K562 (cell line): ENCODE data around the gene SLC43A2. TPM values are rescaled to one million over a fixed set of nuclear protein-coding genes. Genes with fewer than 3 reads are reported as not detected.

Source experiments
- ATAC-seq: fragments of 200-7000 bp; cut with Tn5 transposase; 3 replicates; pipeline ENCODE4 v1.9.1; 2020; ENCODE audit warnings: moderate library complexity
- BruUV-seq: library from RNA; stranded (reverse); fragments of 400-500 nt; replicated peaks from 2 replicates; lab custom pipeline; 2021; lab: Mats Ljungman, UMichigan
- CTCF ChIA-PET: fragments of 300-600 bp; formaldehyde crosslinking; extraction: SDS; loops from one replicate; lab custom pipeline; 2021; ENCODE audit warnings: low intra/inter-chr PET ratio; lab: Yijun Ruan, JAX
- POLR2A ChIA-PET: fragments of 300-600, 350-650 bp; sonication (Branson Sonifier 250); formaldehyde crosslinking; extraction: SDS; loops from one replicate; lab custom pipeline; 2021; ENCODE audit warnings: antibody characterized with exemption, inconsistent platforms; lab: Yijun Ruan, JAX
- DNase-seq, 4 experiments: peaks; one replicate each; pipeline versions ENCODE4 v3.0.0 to v3.0.0-alpha.2; 2011 to 2018; ENCODE audit warnings: low spot score in 3 of 4, mixed read lengths in 3 of 4; ENCODE audit errors: extremely low read depth in 1 of 4
- FAIRE-seq: peaks from 2 replicates; lab custom pipeline; 2011; peaks lifted over from hg19 to GRCh38; lab: Jason Lieb, UNC
- H2AFZ ChIP-seq: 2 replicates; pipeline ENCODE4 v1.6.0; 2011; ENCODE audit warnings: low read depth, low read length, control low read depth, inconsistent platforms
- H3K27ac ChIP-seq: fragments of 200-600 bp; 3 replicates; pipeline ENCODE4 v1.8.0; 2011; ENCODE audit warnings: low read depth, mild to moderate bottlenecking, control low read depth, inconsistent platforms, low read length, moderate library complexity, mixed read lengths; ENCODE audit errors: extremely low read depth
- H3K27me3 ChIP-seq, 2 experiments: fragments of 300-600 bp in 1 of 2; 2 replicates in 1 of 2; 3 replicates in 1 of 2; pipeline versions ENCODE4 v1.6.0 to v1.8.0; 2011; ENCODE audit warnings: inconsistent platforms in 2 of 2, low read length in 2 of 2, mild to moderate bottlenecking in 1 of 2, mixed read lengths in 1 of 2, moderate library complexity in 1 of 2; ENCODE audit not compliant: control insufficient read depth in 2 of 2, insufficient read depth in 2 of 2
- H3K36me3 ChIP-seq: fragments of 300-600 bp; 3 replicates; pipeline ENCODE4 v1.8.0; 2011; ENCODE audit warnings: mild to moderate bottlenecking, low read length, inconsistent platforms; ENCODE audit not compliant: control insufficient read depth, insufficient read depth
- H3K4me1 ChIP-seq, 2 experiments: fragments of 200-600 bp in 1 of 2; replicated peaks in 1 of 2; 2 replicates in 1 of 2; 3 replicates in 1 of 2; pipeline versions ENCODE4 v1.5.1 to v1.8.0; 2011; ENCODE audit warnings: inconsistent platforms in 2 of 2, low read length in 2 of 2, mild to moderate bottlenecking in 1 of 2, mixed read lengths in 1 of 2, moderate library complexity in 1 of 2; ENCODE audit not compliant: control insufficient read depth in 2 of 2, insufficient read depth in 2 of 2
- H3K4me2 ChIP-seq: 2 replicates; pipeline ENCODE4 v1.6.1; 2011; ENCODE audit warnings: low read length, control low read depth, inconsistent platforms, mixed read lengths; ENCODE audit not compliant: insufficient read depth
- H3K4me3 ChIP-seq: fragments of 200-600 bp; sonication (generic), shearing (Covaris generic); 2 replicates; pipeline ENCODE4 v1.5.1; 2016; ENCODE audit warnings: control low read depth, inconsistent platforms
- H3K79me2 ChIP-seq: fragments of 200-600 bp; 3 replicates; pipeline ENCODE4 v1.8.0; 2011; ENCODE audit warnings: low read length, inconsistent platforms; ENCODE audit not compliant: control insufficient read depth, insufficient read depth
- H3K9ac ChIP-seq, 2 experiments: 2 replicates each; pipeline versions ENCODE4 v1.6.0 to v1.6.1; 2011; ENCODE audit warnings: low read depth in 2 of 2, low read length in 2 of 2, control low read depth in 1 of 2, inconsistent platforms in 1 of 2, mild to moderate bottlenecking in 1 of 2, mixed read lengths in 1 of 2; ENCODE audit not compliant: insufficient read depth in 1 of 2
- H3K9me1 ChIP-seq: one replicate; pipeline ENCODE4 v1.6.0; 2011; ENCODE audit warnings: inconsistent platforms, mild to moderate bottlenecking, low read length, moderate library complexity; ENCODE audit not compliant: control insufficient read depth, insufficient read depth
- H3K9me3 ChIP-seq: replicated peaks from 2 replicates; pipeline ENCODE4 v1.5.1; 2011; ENCODE audit warnings: low read depth, low read length, inconsistent platforms; ENCODE audit not compliant: control insufficient read depth, insufficient read depth
- H4K20me1 ChIP-seq: replicated peaks from 2 replicates; pipeline ENCODE4 v1.6.1; 2011; ENCODE audit warnings: low read length, inconsistent platforms, mixed read lengths; ENCODE audit not compliant: control insufficient read depth, insufficient read depth
- BCOR ChIP-seq: fragments of 450-650 bp; IDR thresholded peaks from 2 replicates; pipeline ENCODE4 v1.6.1; 2016
- BRD4 ChIP-seq: fragments of 200-600 bp; sonication (generic); IDR thresholded peaks from 2 replicates; pipeline ENCODE4 v1.6.1; 2017; ENCODE audit warnings: inconsistent platforms
- DACH1 ChIP-seq: fragments of 450-650 bp; IDR thresholded peaks from 2 replicates; pipeline ENCODE4 v1.6.1; 2018; ENCODE audit not compliant: partially characterized antibody
- EZH2 ChIP-seq: IDR thresholded peaks from 2 replicates; pipeline ENCODE4 v1.6.1; 2012; ENCODE audit warnings: low read depth, mild to moderate bottlenecking, inconsistent platforms, low read length, borderline replicate concordance
- FOXA3 ChIP-seq, 2 experiments: fragments of 450-650 bp in 1 of 2; sonication (generic) in 1 of 2; formaldehyde crosslinking; IDR thresholded peaks in 1 of 2; conservative IDR thresholded peaks in 1 of 2; 2 replicates each; pipeline versions ENCODE4 v1.4.0 to v1.8.0; 2020 to 2022; ENCODE audit warnings: mild to moderate bottlenecking in 2 of 2, missing genetic modification reagents in 1 of 2
- GATAD2A ChIP-seq: fragments of 450-650 bp; IDR thresholded peaks from 2 replicates; pipeline ENCODE4 v1.6.1; 2017
- HNRNPUL1 ChIP-seq: fragments of 200-400 bp; formaldehyde crosslinking; IDR thresholded peaks from 2 replicates; pipeline ENCODE4 v1.6.1; 2017; ENCODE audit warnings: low read length
- MAFG ChIP-seq: fragments of 450-650 bp; conservative IDR thresholded peaks from 2 replicates; pipeline ENCODE4 v1.6.1; 2016; ENCODE audit warnings: missing genetic modification characterization, missing compliant biosample characterization
- POLR2B ChIP-seq: fragments of 450-650 bp; IDR thresholded peaks from 2 replicates; pipeline ENCODE4 v1.6.1; 2018; ENCODE audit warnings: low read depth; ENCODE audit not compliant: partially characterized antibody
- ZBTB5 ChIP-seq: fragments of 450-650 bp; IDR thresholded peaks from 2 replicates; pipeline ENCODE4 v1.6.1; 2017; ENCODE audit warnings: antibody characterized with exemption
- ZNF232 ChIP-seq: sonication (generic); formaldehyde crosslinking; IDR thresholded peaks from 2 replicates; pipeline ENCODE4 v1.8.0; 2022; ENCODE audit warnings: mild to moderate bottlenecking, missing genetic modification reagents
- ZNF644 ChIP-seq: fragments of 200-800 bp; sonication (Bioruptor generic); IDR thresholded peaks from 2 replicates; pipeline ENCODE4 v1.6.1; 2016; ENCODE audit warnings: low read depth, missing genetic modification characterization, missing compliant biosample characterization
- WGBS: fragments of 100-300 bp; shearing (Covaris generic); methylation state at CpG from one replicate; pipeline ENCODE4 v1.1.6; 2016; ENCODE audit warnings: low coverage, mixed read lengths; ENCODE audit not compliant: insufficient coverage; ENCODE audit errors: missing lambda C conversion rate; 5-methylcytosine and 5-hydroxymethylcytosine counted together
- in situ Hi-C: fragments of 300-500 bp; cut with MboI; formaldehyde crosslinking; loops from 4 replicates; pipeline ENCODE4 v1.15.0; 2018; ENCODE audit warnings: inconsistent platforms, mixed read lengths
- intact Hi-C: fragments of 100-400 bp; cut with micrococcal nuclease; formaldehyde crosslinking; loops from 2 replicates; pipeline ENCODE4 v1.14.2; 2022
- polyA plus RNA-seq, 8 experiments: library from polyadenylated mRNA; depleted of rRNA in 4 of 8; stranded (reverse) in 5 of 8; unstranded in 3 of 8; fragments of >200 nt; fragmentation: Nextera tagmentation in 2 of 8; fragmentation: Illumina TruSeq in 1 of 8; extraction: Ambion mirVana in 2 of 8; extraction: Trizol in 1 of 8; gene quantifications; 2 replicates each; pipeline versions ENCODE4 v1.2.1 to v1.2.3, GENCODE V29; 2011 to 2014; ENCODE audit warnings: inconsistent platforms in 1 of 8, missing spikeins in 1 of 8
- total RNA-seq, 7 experiments: library from RNA; depleted of rRNA in 6 of 7; stranded (reverse); fragments of >200 nt in 6 of 7; fragmentation: Illumina TruSeq in 2 of 7; extraction: Trizol in 2 of 7; gene quantifications; 2 replicates each; pipeline versions ENCODE4 v1.2.1 to v1.2.3, GENCODE V29; 2011 to 2021; ENCODE audit warnings: low replicate concordance in 1 of 7
- TF ChIP-seq, protein P1 (sequence below): fragments of 250-450 bp; sonication (Bioruptor Pico); IDR thresholded peaks from 2 replicates; pipeline ENCODE4 v1.5.0; 2021

Gene SLC43A2
- total and polyA plus RNA-seq, 9 of the 15 experiments (the other 6 are each of a cell fraction or from before 2014, with no cell fraction given) = 0.03 to 10.2 (median 3.6) TPM

GRCh38 chr17:1560858-1561355, 67.7 kb downstream of the SLC43A2 start:
- H3K27ac ChIP-seq = no peak overlapping the region
- H3K9me3 ChIP-seq = no peaks in the 10 kb centered on the region
- in situ Hi-C loops (no loop called here), intact Hi-C loops (no loop called here)
- no peak for ATAC-seq
- TF ChIP-seq POLR2B (no peak), EZH2 (no peak), GATAD2A (no peak), ZNF644 (no peak), MAFG (no peak), FOXA3 (CRISPR knock-in tag; conservative IDR thresholded peaks at IDR 0.05 in 1 of 2, IDR thresholded peaks at IDR 0.05 in 1 of 2) (no peak), DACH1 (no peak), HNRNPUL1 (no peak), ZNF232 (no peak), BCOR (no peak), ZBTB5 (no peak), BRD4 (no peak)
- TF ChIP-seq, protein P1, sequence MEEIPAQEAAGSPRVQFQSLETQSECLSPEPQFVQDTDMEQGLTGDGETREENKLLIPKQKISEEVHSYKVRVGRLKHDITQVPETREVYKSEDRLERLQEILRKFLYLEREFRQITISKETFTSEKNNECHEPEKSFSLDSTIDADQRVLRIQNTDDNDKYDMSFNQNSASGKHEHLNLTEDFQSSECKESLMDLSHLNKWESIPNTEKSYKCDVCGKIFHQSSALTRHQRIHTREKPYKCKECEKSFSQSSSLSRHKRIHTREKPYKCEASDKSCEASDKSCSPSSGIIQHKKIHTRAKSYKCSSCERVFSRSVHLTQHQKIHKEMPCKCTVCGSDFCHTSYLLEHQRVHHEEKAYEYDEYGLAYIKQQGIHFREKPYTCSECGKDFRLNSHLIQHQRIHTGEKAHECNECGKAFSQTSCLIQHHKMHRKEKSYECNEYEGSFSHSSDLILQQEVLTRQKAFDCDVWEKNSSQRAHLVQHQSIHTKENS = no peak
- H3K9me1 ChIP-seq = no peaks in the 10 kb centered on the region
- peaks cover 16 to 50% of the 10 kb centered on the region in 2 experiments; a peak in 4 of 5 replicates for H3K4me1 ChIP-seq
- no peaks in the 10 kb centered on the region for H3K27me3 ChIP-seq
- no peak overlapping the region for H2AFZ ChIP-seq
- ChIA-PET CTCF (no interaction called here), POLR2A (interaction anchor here (0.6 to 1.3 kb wide), 5 partner anchors 28 to 438 kb away, joined by 3 read pairs; no protein-coding TSS in a partner anchor)
- no peak for FAIRE-seq
- BruUV-seq = TSS peak; percentile 34
- WGBS = 47% methylated on average over 3 of the region's 7 CpGs
- H3K9ac ChIP-seq = peak overlapping the region; percentile 65 to 94; a peak in 2 of 4 replicates
- H3K4me3 ChIP-seq = no peak overlapping the region; the same call in 1 of the 2 replicates
- peak overlapping the region; percentile 76 for H3K4me2 ChIP-seq
- peaks cover 30% of the 10 kb centered on the region; the same call in 2 of the 3 replicates for H3K36me3 ChIP-seq
- no peak for DNase-seq
- peaks cover 12% of the 10 kb centered on the region for H4K20me1 ChIP-seq
- H3K79me2 ChIP-seq = peaks cover 39% of the 10 kb centered on the region
